Ishikawa (cell line): Measurements from ENCODE around the gene ABL1.

ENCODE experiments used
- CEBPB ChIP-seq: IDR thresholded peaks from 2 replicates; pipeline ENCODE4 v1.6.1; 2012
- CREB1 ChIP-seq: IDR thresholded peaks from 2 replicates; pipeline ENCODE4 v1.6.1; 2012; ENCODE audit warnings: low read depth
- EGR1 ChIP-seq: IDR thresholded peaks from 2 replicates; pipeline ENCODE4 v1.6.1; 2012
- EP300 ChIP-seq: IDR thresholded peaks from 2 replicates; pipeline ENCODE4 v1.6.1; 2012; ENCODE audit warnings: borderline replicate concordance
- FOXM1 ChIP-seq: IDR thresholded peaks from 2 replicates; pipeline ENCODE4 v1.6.1; 2012; ENCODE audit warnings: low read depth, borderline replicate concordance
- MAX ChIP-seq: IDR thresholded peaks from 2 replicates; pipeline ENCODE4 v1.6.1; 2012
- NFIC ChIP-seq: IDR thresholded peaks from 2 replicates; pipeline ENCODE4 v1.6.1; 2012
- RAD21 ChIP-seq: IDR thresholded peaks from 2 replicates; pipeline ENCODE4 v1.6.1; 2012; ENCODE audit warnings: low read depth
- REST ChIP-seq: IDR thresholded peaks from 2 replicates; pipeline ENCODE4 v1.6.1; 2012; ENCODE audit warnings: low read depth, mild to moderate bottlenecking
- TAF1 ChIP-seq: IDR thresholded peaks from 2 replicates; pipeline ENCODE4 v1.6.1; 2012; ENCODE audit warnings: low read depth, mild to moderate bottlenecking
- TEAD4 ChIP-seq: IDR thresholded peaks from 2 replicates; pipeline ENCODE4 v1.6.1; 2012
- YY1 ChIP-seq: IDR thresholded peaks from 2 replicates; pipeline ENCODE4 v1.6.1; 2012; ENCODE audit warnings: low read depth
- ZBTB7A ChIP-seq: IDR thresholded peaks from 2 replicates; pipeline ENCODE4 v1.6.1; 2012; ENCODE audit warnings: low read depth

GRCh38 chr9:130845901-130846481, 10.9 kb downstream of the ABL1 start:
- no peak for TF ChIP-seq RAD21
- TF ChIP-seq EP300, result no peak
- no peak for TF ChIP-seq MAX
- TF ChIP-seq REST, result no peak
- TF ChIP-seq NFIC, result no peak
- TF ChIP-seq TAF1, result no peak
- TF ChIP-seq CREB1, result no peak
- no peak for TF ChIP-seq YY1
- no peak for TF ChIP-seq TEAD4
- TF ChIP-seq CEBPB, result no peak
- TF ChIP-seq FOXM1, result no peak
- TF ChIP-seq ZBTB7A, result no peak
- no peak for TF ChIP-seq EGR1
